Measurements from ENCODE around the gene ADCY10. TPM values are rescaled to one million over a fixed set of nuclear protein-coding genes. Genes with fewer than 3 reads are reported as not detected.

Gene ADCY10
- total and polyA plus RNA-seq, 9 of the 15 experiments (the other 6 are each of a cell fraction or from before 2014, with no cell fraction given) = 0.08 to 0.86 (median 0.22) TPM

GRCh38 chr1:167803358-167804207, 110.4 kb downstream of the ADCY10 start (continued):
- TF ChIP-seq, protein P1, sequence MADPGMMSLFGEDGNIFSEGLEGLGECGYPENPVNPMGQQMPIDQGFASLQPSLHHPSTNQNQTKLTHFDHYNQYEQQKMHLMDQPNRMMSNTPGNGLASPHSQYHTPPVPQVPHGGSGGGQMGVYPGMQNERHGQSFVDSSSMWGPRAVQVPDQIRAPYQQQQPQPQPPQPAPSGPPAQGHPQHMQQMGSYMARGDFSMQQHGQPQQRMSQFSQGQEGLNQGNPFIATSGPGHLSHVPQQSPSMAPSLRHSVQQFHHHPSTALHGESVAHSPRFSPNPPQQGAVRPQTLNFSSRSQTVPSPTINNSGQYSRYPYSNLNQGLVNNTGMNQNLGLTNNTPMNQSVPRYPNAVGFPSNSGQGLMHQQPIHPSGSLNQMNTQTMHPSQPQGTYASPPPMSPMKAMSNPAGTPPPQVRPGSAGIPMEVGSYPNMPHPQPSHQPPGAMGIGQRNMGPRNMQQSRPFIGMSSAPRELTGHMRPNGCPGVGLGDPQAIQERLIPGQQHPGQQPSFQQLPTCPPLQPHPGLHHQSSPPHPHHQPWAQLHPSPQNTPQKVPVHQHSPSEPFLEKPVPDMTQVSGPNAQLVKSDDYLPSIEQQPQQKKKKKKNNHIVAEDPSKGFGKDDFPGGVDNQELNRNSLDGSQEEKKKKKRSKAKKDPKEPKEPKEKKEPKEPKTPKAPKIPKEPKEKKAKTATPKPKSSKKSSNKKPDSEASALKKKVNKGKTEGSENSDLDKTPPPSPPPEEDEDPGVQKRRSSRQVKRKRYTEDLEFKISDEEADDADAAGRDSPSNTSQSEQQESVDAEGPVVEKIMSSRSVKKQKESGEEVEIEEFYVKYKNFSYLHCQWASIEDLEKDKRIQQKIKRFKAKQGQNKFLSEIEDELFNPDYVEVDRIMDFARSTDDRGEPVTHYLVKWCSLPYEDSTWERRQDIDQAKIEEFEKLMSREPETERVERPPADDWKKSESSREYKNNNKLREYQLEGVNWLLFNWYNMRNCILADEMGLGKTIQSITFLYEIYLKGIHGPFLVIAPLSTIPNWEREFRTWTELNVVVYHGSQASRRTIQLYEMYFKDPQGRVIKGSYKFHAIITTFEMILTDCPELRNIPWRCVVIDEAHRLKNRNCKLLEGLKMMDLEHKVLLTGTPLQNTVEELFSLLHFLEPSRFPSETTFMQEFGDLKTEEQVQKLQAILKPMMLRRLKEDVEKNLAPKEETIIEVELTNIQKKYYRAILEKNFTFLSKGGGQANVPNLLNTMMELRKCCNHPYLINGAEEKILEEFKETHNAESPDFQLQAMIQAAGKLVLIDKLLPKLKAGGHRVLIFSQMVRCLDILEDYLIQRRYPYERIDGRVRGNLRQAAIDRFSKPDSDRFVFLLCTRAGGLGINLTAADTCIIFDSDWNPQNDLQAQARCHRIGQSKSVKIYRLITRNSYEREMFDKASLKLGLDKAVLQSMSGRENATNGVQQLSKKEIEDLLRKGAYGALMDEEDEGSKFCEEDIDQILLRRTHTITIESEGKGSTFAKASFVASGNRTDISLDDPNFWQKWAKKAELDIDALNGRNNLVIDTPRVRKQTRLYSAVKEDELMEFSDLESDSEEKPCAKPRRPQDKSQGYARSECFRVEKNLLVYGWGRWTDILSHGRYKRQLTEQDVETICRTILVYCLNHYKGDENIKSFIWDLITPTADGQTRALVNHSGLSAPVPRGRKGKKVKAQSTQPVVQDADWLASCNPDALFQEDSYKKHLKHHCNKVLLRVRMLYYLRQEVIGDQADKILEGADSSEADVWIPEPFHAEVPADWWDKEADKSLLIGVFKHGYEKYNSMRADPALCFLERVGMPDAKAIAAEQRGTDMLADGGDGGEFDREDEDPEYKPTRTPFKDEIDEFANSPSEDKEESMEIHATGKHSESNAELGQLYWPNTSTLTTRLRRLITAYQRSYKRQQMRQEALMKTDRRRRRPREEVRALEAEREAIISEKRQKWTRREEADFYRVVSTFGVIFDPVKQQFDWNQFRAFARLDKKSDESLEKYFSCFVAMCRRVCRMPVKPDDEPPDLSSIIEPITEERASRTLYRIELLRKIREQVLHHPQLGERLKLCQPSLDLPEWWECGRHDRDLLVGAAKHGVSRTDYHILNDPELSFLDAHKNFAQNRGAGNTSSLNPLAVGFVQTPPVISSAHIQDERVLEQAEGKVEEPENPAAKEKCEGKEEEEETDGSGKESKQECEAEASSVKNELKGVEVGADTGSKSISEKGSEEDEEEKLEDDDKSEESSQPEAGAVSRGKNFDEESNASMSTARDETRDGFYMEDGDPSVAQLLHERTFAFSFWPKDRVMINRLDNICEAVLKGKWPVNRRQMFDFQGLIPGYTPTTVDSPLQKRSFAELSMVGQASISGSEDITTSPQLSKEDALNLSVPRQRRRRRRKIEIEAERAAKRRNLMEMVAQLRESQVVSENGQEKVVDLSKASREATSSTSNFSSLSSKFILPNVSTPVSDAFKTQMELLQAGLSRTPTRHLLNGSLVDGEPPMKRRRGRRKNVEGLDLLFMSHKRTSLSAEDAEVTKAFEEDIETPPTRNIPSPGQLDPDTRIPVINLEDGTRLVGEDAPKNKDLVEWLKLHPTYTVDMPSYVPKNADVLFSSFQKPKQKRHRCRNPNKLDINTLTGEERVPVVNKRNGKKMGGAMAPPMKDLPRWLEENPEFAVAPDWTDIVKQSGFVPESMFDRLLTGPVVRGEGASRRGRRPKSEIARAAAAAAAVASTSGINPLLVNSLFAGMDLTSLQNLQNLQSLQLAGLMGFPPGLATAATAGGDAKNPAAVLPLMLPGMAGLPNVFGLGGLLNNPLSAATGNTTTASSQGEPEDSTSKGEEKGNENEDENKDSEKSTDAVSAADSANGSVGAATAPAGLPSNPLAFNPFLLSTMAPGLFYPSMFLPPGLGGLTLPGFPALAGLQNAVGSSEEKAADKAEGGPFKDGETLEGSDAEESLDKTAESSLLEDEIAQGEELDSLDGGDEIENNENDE (IDR thresholded peaks at IDR 0.05; ENCODE audit: low read depth, low read length) = no peak
- TF ChIP-seq ZBTB17 (CRISPR knock-in tag; IDR thresholded peaks at IDR 0.05) (no peak), ZNF224 (CRISPR knock-in tag; IDR thresholded peaks at IDR 0.05) (no peak), BHLHE40 (IDR thresholded peaks at IDR 0.05; ENCODE audit: low read length) (peak; percentile 83), ZNF280A (IDR thresholded peaks at IDR 0.05; ENCODE audit: low read depth, partially characterized antibody) (no peak), ZNF133 (CRISPR knock-in tag; IDR thresholded peaks at IDR 0.05) (no peak), IRF2 (CRISPR knock-in tag; IDR thresholded peaks at IDR 0.05) (no peak), EWSR1 (IDR thresholded peaks at IDR 0.05; ENCODE audit: borderline replicate concordance, low read depth, partially characterized antibody) (no peak), ZNF212 (CRISPR knock-in tag; IDR thresholded peaks at IDR 0.05) (no peak), ZNF778 (CRISPR knock-in tag; IDR thresholded peaks at IDR 0.05) (no peak), RFX5 (IDR thresholded peaks at IDR 0.05; ENCODE audit: low read depth, low read length) (no peak), PHB (CRISPR knock-in tag; IDR thresholded peaks at IDR 0.05) (no peak)
- TF ChIP-seq, protein P2, sequence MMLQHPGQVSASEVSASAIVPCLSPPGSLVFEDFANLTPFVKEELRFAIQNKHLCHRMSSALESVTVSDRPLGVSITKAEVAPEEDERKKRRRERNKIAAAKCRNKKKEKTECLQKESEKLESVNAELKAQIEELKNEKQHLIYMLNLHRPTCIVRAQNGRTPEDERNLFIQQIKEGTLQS (IDR thresholded peaks at IDR 0.05) = no peak; the same call in 1 of the 2 replicates
- TF ChIP-seq, protein P2 (CRISPR knock-in tag; conservative IDR thresholded peaks at IDR 0.05) = peak; percentile 63; the same call in 1 of the 2 replicates
